GM18499 (cell line): ENCODE results near the gene RASSF1.

Experiments used
- ATAC-seq: cut with Tn5 transposase; IDR thresholded peaks from one replicate; pipeline ENCODE4 v1.9.1; 2021; ENCODE audit warnings: moderate number of reproducible peaks; ENCODE audit not compliant: insufficient read depth, unreplicated experiment

The RASSF1 gene

DNA sequence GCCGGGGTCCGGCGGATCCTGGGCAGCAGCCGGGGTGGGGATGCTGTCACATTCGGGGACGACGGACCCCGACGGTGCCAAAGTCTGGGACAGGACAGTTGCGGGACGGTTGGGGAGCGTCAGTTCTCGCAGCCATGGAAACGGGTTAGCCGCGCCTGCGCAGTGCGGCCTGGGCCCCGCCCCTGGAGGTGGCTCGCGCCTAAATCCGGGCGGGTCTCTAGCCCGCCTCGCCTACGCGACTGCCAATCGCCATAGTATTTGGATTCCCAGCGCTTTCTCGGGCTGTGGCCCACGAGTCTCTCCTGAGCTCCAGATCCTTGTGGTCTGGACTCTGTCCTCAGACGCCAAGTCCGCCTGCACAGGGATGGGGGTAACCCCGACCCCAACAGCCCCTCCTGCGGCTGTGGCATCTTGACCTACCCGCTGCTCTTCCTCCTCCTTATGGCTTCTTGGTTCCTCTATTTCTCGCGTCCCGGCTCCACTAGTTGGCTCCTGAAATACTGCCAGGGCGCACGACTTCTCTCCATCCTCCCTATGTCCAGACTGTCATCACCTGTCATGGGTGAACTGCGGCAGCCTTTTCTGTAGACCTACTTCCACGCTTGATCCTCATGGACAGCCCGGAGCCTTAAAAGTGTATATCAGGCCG, 5.1 kb upstream of the RASSF1 start, which contains the start of gene ZMYND10:
Gene ZMYND10 (minus strand): TSS at position 147 of the 649 bp plus-strand sequence. CDS start 153 bp downstream, outside the sequence.
- ATAC-seq = no peak

DNA sequence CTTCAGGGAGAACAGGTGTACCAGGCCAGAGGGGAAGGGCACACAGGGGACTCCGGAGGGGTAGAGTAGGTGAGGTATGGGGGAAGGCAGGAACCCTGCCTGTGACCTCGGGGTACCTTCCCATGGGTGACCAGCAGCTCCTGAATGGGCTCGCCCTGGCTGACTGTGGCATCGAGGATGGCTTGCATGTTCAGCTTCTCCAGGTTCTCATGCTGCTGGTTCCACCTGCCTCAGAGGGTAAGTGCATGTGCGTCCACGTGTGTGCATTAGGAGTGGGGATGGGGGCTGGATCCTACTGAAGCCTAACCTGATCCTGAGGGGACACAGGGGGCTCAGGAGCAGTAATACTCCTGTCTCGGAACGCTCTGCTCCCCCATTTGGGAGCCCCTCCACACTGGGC, 4.4 kb upstream of the RASSF1 start:
- ATAC-seq = no peak

- ATAC-seq = no peak
Measured at GRCh38 chr3:50342813-50343633, 2.4 kb upstream of the RASSF1 start.

- no peak for ATAC-seq
Measured at GRCh38 chr3:50341996-50342650, 1.5 kb upstream of the RASSF1 start.

- no peak for ATAC-seq
Measured at GRCh38 chr3:50341537-50341936, 901 bp upstream of the RASSF1 start.

- no peak for ATAC-seq
Measured at GRCh38 chr3:50340147-50340447, 539 bp downstream of the RASSF1 start.

GRCh38 chr3:50339485-50340146, 1.0 kb downstream of the RASSF1 start:
- ATAC-seq = no peak

DNA sequence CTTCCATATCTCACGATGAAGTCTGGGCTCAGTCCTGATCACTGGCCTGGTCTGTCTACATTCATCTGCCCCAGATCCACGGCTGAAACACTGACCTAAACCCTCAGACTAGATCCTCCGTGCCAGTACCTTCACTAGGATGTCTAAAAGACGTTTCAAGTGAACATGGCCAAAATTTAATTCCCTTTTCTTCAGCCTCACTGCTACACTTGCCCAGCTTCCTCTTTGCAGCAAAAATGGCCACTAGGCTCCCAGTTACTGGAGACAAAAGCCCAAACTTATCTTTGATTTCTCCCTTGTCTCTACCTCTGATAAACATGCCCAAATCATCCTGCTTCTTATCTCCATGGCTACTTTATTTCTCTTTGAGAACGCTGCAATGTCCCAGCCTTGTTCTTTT, 1.7 kb downstream of the RASSF1 start:
- no peak for ATAC-seq

DNA sequence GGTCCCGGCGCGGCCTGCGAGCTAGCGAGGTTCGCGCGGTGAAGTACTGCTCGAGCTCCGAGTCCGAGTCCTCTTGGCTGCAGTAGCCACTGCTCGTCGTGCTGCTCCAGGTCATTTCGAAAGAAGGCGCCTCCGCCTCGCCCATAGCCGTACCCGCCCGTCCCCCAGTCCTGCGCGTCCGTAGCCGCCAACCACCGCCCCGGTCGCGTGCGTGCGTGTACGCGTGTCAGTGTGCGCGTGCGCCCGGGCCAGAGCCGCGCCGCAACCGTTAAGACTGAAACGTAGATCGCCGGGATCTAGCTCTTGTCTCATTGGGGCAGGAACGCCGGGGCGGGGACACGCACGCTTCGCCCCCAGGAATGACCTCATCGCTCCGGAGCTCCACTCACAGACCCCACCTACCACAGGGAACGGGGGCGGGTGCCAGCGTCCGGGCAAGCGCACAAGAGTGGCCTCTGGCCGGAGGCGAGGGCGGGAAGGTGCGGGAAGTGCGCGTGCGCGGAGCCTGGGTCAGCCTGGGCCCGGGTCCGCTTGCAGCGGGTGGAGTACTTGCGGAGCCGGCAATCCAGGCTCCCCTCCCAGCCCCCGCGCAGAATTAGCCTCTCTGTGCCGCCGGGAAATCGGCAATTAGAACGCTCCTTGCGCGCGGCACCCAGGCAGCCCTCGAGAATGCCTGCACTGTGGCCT, 3.3 kb downstream of the RASSF1 start:
- ATAC-seq = peak; percentile 64

DNA sequence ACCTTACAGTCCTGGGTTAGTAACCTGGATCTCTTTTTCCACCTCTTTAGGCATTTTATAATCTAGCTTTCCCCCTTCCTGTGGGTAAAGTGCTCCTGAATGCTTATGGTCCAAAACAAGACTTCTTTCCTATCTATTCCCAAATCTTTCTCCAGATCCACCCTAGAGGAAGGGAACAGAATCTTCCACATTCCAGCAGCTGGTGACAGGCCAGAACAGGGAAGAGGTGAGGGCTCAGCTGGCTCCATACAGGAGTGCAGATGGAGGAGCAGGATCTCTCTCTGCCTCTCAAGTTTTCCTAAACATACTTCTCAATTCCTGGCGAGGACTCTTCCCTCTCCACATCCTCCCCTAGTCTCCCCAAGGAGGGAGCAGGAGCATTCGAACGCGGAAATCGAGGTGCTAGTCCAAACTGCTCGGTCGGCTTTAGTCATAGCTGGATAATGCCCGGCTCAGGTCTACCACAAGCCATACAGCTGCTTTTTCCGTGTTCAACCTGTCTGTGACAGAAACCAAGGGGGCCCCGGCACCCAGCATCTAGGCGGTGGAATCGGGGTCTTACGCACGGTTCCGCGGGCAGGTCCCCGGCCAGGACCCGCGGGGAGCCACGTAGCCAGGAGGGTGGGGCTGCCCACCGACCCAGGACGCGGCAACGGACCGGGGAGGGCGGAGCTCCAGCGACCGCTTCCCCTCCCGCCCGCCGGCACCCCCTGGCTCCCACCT, 4.0 kb downstream of the RASSF1 start:
- ATAC-seq = no peak

GRCh38 chr3:50334339-50335075, 6.1 kb downstream of the RASSF1 start:
- no peak for ATAC-seq

DNA sequence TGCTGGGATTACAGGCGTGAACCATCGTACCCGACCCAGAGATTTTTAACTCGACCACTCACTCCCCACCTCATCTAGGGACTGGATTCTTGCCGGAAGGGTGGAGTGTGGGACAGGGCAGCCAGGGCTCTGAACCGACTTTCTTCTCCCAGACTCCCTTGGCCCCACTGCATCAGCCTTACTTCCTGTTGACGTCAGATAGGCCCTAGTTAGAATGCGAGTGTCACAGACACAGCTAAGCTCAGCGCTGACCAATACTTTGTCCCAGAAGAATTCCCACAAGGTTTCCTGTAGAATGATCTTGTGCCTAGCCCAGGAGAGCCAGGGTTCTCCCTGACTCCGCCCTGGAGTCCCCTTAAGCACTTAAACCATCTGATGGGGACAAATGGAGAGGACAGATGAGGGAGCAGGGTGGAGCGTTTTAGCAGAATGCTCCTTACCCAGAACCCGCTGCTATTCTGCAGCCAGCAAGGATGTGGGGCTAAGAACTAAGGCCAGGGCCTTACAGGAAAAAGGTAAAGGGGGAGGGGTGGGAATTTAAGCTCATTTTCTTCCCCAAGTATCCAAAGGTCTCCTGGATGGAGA, 6.8 kb downstream of the RASSF1 start:
- ATAC-seq = no peak

DNA sequence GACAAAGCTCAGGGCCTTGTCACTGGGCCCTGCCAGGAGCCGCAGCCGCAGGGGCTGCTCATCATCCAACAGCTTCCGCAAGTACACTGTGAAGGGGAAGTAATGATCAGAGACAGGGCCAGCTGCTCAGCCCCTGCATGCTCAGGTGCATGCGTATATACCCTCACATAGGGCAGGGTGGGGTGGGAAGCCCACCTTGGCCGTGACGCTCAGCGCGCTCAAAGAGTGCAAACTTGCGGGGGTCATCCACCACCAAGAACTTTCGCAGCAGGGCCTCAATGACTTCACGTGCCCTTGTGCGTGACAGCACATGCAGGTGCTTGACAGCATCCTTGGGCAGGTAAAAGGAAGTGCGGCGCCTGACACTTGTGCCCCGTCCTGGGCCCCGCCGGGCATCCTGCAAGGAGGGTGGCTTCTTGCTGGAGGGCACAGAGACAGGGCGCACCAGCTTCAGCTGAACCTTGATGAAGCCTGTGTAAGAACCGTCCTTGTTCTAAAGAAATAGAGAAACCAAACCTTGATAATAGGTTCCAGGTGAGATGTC, 9.2 kb downstream of the RASSF1 start:
- ATAC-seq = no peak

GRCh38 chr3:50330330-50330729, 10.3 kb downstream of the RASSF1 start:
- no peak for ATAC-seq

DNA sequence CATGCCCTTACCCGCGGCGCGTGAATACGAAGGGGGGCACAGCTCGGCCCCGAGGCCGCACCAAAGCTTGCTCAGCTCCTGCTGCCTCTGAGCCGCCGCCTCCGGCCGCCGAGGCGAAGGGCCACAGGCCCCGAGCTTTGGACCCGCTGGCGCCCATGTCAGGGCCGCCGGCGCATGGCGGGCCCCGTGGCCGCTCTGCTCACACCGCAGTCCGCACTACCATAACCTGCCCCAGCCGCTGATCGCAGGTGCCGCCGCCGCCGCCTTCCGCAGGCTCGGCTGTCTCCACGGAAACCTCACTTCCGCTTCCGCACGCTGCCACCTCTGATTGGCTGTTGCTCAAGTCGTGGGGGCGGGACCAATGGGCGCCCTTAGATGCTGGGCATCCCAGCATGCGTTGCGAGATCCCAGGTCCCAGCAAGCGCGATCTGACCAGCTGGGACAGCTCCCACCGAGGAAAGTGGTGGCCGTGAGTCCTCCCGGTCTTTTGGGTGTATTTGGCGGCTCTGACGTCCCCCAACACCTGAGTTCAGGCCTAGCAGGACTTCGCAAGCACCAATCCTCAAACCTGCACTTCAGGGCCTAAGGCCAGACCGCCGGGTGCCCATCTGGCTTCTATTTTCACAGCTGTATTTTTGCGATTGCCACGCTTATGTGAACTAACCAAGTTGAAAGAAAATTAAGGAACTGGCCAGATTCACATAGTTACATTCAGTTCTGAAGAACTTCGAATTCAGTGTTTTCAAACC, 12.5 kb downstream of the RASSF1 start, which contains the start of gene TUSC2:
Gene TUSC2 (minus strand): TSS at position 281 of the 749 bp plus-strand sequence. CDS start 124 bp downstream, at position 157.
- no peak for ATAC-seq

DNA sequence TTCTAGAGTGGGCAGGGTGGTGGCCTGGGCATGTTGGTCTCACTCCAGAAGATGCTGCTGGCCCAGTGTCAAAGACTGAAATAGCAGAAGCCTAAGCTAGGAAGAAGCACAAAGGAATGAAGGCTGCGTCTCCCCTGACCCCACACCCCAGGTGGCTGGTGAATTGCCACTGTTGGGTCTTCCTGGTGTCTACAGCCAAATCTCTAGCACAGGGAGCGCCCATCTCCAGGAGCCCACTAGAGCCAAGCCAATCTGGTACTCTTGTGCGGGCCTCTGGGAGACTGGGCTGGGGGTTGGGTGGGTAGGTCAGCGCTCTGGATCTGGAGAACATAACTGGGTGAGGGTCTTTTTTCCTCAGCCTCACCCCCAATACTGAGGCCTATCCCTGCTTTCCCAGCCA, 13.5 kb downstream of the RASSF1 start:
- no peak for ATAC-seq

DNA sequence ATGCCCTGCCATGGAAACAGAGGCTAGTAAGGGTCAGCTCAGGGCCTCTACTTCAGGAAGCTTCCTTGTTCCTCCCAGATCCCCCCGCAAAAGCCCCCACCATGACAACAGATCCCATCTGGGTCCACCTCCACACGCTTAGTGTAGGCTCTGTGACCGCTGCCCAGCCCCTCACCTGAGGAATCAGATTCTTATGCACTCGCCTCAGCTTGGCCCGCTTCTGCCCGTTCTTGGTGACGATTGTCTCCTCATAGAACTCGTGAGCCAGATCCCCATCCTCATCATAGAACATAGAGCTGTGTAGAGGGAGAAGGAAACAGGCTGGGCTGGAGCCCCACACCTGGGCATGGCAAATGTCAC, 14.5 kb downstream of the RASSF1 start:
- no peak for ATAC-seq
